ENCODE results near the gene SDK1.

SDK1 gene

DNA sequence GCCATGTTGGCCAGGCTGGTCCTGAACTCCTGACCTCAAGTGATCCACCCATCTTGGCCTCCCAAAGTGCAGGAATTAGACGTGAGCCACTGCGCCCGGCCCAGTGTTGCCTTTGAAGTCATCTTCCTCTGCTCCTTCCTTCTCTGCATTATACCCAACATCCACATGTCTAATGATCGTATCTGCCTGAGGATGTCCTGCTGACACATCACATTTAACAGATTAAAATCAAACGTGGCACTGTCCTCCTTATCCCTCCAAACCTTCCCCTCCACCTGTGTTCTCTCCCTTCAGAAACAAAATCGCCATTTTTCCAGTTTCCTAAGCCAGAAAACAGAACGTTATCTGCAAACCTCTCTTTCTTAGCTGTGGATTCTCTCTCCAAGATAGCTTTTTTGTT lies 8.4 kb upstream of the SDK1 start:
- no peak for DNase-seq

GRCh38 chr7:3294432-3295100 lies 6.5 kb upstream of the SDK1 start:
- DNase-seq: peak; percentile 84

DNA sequence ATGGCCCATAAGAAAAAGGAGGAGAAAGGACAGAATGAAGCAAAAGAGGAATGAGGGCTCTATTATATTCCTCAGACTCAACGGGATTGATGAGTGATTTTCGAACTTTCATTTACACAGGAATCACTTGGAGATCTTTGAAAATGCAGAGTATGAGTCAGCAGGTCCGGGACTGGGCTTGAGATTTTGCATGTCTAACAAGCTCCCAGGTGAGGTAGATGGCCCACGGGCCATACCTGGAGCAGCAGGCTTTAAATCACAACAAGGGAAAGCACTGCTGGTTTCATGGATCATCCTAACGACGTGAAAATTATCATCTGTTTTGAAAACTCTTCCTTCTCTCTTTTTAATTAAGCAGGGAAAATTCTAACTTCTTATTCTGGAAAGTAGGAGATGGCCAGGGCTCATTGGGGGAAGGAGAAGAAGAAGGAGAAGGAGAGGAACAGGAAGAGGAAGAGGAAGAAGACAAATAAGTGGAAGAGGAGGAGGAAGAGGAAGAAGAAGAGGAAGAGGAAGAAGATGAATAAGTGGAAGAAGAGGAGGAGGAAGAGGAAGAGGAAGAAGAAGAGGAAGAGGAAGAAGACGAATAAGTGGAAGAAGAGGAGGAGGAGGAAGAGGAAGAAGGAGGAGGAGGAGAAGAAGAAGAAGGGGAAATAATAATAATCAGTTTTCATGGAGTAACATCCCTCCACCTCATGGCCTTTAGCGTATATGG lies 3.8 kb upstream of the SDK1 start:
- no peak for DNase-seq

- no peak for DNase-seq
Measured at GRCh38 chr7:3300221-3300650, 816 bp upstream of the SDK1 start.

DNA sequence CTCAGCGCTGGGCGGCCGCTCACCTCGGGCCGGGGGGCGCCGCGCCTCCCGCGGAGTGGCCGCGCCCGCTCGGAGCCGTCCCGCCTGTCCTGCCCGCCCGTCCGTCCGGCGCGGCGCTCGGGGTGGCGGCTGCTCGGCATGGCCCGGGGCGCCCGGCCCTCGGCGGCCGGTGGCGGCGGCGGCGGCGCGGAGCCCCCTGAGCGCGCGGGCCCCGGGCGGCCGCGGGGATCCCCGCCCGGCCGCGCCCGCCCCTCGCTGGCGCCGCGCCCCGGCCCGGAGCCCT lies 338 bp downstream of the SDK1 start:
- DNase-seq: no peak

- DNase-seq: no peak
Measured at GRCh38 chr7:3301831-3302618, 973 bp downstream of the SDK1 start.

DNA sequence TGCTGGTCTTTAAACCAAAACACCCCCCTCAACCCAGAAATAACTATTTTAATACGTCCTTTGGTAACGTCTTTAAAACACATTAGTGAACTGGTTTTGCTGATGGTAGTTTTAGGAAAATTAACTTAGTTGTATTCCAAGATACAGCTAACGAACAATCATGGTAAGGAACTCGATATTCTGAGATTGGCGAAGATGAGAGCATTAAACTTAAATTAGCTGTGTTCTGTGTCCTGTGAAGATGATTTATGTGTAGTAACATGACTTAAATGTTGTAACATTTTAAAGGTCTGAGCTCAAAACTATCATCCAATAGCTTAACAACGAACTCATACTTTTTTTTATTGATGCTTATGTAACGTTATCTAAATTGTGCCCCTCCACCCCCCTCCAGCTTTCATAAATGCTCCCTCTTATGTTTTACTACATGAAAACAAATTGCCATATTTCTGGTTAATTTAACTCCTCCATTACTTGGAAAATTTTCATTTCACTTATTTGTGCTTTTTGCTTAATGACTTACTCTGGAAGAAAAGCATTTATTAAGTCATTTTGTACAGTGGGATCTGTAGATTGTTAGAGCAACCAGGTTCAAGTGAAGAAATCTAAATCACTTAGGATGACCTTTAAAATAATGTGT lies 1.7 kb downstream of the SDK1 start:
- DNase-seq: no peak

DNA sequence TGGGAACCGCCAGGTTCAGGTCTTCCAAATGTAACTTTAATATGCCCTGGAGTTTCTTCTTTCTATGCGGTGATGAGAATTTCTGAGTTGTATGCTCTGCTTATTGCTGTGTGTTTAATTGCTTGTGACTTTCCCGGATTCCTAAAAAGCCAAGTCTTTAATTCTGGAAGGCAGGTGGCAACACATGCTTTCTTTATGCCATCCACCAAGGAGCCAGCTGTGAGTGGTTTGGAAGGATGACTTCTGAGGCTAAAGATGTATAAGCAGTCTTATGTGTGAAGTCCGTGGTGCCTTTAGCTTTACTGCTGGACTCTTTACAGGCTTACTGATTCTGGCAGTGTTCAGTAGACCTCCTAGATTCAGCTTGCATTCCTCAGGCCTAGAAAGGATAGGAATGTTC lies 3.1 kb downstream of the SDK1 start:
- DNase-seq: no peak

GRCh38 chr7:3307435-3307834 lies 6.4 kb downstream of the SDK1 start:
- DNase-seq: no peak

DNA sequence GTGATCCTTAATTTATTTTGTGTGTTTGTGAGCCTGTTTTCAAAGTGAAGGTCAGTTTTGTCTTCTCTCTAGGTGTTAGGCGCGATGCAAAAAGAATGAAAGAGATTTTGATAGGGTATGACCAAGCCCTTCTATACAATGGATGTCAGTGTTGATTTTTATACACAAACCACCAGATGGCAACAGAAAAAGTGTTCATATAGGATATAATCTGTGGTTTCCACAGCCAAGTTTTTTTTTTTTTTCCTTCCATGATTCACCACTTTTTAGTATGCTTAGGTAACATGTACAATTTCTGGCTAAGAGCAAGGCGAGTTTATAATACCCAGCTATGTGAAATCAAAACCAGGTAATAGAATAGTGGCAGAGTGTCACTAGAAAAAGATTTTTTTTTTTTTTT lies 8.1 kb downstream of the SDK1 start:
- no peak for DNase-seq

DNA sequence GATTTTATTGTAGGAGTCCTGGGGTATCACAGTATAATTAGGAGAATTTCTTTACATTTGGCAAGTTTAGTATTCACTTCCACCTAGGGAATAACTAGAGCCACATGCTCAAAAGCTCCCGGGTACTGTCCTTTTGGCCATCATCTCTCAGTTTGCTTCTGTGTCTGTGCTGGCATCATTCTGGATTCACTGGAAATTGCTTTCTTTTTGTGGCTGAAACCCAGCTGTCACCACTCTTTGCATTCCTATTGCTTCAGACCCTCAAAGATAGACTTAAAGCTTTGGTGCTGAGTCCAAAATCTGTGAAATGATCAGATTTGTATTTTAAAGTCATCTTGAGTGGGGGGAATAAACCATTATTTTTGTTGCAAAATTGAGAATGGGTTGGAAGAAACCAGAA lies 8.9 kb downstream of the SDK1 start:
- no peak for DNase-seq

- DNase-seq: no peak
Measured at GRCh38 chr7:3310884-3311283, 9.8 kb downstream of the SDK1 start.

GRCh38 chr7:3312583-3312982 lies 11.5 kb downstream of the SDK1 start:
- no peak for DNase-seq

DNA sequence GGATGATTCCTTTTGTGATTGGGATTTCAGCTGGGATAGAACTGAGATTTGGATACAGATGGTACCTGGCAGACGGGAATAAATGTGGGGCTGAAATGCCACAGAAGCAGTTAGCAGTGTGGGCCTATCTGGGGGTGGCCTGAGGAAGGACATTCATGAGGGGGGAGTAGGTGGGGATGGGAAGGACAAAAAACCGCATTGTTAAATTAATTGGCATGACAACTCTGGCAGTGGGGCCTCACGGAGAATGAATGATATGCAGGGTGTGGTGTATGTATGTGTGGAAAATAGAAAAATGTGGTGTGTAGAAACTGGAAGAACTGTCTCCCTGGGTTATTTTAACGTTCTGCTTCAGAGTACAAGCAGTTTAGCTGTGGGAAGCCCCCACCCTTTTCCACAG lies 17.8 kb downstream of the SDK1 start:
- DNase-seq: no peak

DNA sequence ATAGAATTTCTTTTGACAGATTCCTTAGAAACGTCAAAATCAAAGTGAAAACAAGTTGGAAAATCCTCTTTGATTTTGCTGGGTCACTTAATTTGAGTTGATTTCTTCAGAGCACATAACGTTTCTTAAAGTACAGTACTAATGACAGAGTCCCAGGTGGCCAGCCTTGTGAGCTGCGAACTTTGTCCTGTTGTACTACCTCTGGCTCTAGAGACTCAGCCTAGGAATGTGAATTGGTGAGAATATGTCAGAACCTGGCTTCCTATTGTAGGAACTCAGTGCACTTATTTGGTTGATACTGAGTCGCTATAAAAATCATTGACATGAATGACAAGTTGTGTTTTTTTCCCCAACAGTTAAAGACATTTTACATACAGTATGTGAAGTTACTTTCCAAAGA lies 20.2 kb downstream of the SDK1 start:
- no peak for DNase-seq

DNA sequence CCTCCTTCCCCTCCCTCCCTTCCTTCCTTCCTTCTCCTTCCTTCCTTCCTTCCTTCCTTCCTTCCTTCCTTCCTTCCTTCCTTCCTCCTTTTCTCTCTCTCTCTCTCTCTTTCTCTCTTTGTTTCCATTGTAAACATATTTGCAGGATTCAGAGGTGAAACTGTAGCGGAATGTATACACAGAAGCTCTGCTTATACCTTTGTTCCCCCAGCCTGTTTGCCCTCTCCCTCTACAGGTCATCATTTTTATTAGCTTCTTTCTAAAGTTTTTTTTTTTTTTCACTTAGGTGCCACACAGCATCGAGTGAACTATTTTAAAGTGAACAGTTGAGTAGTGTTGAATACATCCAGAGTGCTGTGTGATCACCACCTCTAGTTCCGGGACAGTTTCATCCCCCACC lies 20.7 kb downstream of the SDK1 start:
- DNase-seq: no peak

DNA sequence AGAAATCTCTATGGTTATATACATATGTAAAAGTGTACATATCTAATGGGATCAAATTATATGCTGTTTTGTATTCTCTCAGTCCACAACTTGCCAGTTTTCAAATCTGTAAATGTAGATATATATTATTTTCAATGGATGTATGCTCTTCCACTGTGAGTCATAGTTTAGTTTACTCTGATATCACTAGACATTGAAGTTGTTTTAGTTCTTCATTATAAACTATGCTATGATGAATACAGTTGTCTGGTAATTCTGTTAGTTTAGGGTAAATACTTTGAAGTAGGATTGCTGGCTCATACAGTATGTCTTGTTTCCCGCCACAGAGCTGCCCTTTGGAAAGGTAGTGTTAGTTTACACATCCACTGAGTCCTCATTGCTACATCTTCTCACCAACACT lies 25.2 kb downstream of the SDK1 start:
- DNase-seq: no peak

DNA sequence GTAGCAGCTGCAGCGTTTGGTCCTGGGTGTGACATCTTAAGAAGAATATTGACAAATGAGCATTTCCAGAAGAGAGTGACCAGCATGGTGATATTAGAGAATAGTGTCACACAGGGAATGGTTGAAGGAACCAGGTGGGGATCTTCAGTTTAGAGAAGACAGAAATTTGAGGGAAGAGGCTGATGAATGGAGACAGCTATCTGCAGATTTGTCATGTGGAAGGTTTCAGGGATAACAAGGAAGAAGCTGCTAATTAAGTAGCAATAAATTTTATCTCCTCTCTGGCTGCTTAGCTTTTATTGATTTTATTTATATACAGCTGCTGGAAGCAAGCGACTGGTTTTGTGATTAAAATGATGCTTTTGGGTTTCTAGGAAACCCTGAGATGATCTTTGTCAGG lies 26.0 kb downstream of the SDK1 start:
- no peak for DNase-seq

- no peak for DNase-seq
Measured at GRCh38 chr7:3327655-3328054, 26.6 kb downstream of the SDK1 start.

DNA sequence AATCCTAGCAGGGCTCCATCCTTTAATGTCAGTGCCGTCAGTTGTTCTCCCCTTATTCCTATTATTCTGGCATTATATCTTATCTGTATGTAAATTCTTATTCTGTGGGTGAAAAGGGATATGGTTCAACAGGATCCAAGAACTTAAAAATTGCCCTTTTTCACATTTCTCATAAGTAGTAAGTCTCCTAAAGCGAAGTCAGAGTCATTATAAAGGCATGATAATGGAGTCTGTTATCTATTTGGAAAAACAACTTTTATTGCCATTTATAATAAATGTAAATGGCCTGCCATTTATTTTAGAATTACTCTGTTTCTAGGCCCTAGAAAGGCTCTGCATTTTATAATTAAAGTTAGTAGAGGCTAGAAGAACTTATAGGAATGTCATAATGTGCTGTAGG lies 31.3 kb downstream of the SDK1 start:
- no peak for DNase-seq

- DNase-seq: no peak
Measured at GRCh38 chr7:3333861-3334260, 32.8 kb downstream of the SDK1 start.

GRCh38 chr7:3336042-3336665 lies 35.1 kb downstream of the SDK1 start:
- DNase-seq: no peak

DNA sequence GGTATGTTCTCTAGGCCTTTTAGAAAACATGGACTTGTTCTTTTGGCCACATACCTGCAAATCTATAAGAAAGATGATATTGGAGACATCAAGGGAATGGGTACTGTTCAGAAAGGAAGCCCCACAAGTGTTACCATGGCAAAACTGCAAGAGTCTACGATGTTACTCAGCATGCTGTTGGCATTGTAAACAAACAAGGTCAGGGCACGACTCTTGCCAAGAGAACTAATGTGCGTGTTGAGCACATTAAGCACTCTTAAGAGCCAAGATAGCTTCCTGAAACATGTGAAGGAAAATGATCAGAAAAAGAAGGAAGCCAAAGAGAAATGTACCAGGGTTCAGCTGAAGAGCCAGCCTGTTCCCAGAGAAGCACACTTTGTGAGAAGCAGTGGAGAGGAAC lies 37.1 kb downstream of the SDK1 start:
- no peak for DNase-seq
